Endothelial cell of hepatic sinusoid (primary cell): Measurements from ENCODE around the gene ADAM17.
"Not testable (repeated sequence)": the region's sequence is repeated elsewhere in the genome, so short reads cannot be mapped to it uniquely, and the experiment has no call there.

Experiments used
- in situ Hi-C: cut with HindIII; loops from 2 replicates; pipeline ENCODE4 v1.10.0; 2017; ENCODE audit warnings: low sequenced_read_pairs

Gene ADAM17

DNA sequence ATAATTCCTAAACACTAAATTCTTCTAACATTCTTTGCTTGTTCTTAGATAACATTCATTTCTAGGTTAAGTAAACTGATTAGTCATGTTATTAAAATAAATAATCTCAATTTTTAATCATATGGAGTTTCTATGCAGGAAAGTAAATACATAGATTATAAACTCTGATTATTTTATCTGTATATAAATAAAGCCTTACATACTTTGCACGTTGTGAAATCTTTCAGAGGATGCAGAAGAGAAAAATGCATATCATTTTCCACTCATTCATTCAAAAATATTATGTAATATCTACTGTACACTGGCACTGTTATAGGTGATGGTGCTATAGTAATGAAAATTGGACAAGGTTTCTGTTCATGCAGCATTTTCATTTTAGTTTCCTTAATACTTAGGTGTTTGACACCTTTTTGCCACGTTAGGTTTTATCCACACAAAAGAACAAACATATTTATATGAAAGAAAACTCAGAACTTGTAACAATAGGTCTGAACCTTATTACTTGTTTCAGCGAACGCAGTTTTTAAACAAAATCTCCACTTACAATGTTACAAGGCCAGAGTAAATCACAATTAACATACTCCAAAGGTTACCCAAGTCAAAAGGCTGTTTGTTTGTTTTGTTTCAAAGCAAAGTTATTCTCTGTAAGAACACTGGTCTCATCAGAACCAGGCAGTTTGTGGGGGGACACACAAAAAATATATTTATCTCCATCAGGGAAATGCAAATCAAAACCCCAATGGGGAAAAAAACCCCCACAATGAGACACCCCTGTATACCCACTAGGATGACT lies 27.4 kb downstream of the ADAM17 start:
- in situ Hi-C loops: no loop called here

- in situ Hi-C loops: no loop called here
Measured at GRCh38 chr2:9525266-9525665, 30.4 kb downstream of the ADAM17 start.

DNA sequence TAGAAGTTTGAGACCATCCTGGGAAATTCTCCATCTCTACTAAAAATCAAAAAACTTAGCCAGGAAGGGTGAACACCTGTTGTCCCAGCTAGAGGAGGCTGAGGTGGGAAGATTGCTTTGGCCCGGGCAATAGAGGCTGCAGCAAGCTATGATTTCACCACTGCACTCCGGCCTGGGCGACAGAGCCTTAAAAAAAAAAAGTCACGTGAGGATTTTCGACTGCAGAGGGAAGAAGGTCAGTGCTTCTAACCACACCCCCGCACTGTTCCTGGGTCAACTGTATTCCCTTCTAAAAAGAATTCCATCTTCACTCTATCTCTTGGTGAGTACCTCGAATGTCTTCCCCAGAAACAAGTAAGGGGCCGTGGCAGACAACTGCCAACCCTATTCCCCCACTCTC lies 31.3 kb downstream of the ADAM17 start:
- in situ Hi-C loops: no loop called here

DNA sequence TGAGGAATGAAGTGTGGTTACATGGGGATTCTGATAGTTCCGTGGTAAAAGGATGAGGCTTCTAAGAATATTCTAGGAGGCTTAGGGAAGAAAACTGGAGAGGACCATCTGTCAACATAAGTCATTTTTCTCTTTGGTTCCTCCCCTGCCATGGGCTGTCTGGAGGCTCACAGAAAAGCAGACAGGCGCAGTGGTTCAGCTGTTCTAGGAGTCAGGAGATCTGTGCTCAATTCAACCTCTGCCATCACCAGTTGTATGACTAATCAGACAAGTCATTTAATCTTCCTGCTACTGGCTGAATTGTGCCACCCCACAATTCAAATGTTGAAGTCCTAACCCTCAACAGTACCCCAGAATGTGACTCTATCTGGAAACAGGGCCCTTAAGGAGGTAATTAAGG lies 36.4 kb downstream of the ADAM17 start:
- in situ Hi-C loops: no loop called here

DNA sequence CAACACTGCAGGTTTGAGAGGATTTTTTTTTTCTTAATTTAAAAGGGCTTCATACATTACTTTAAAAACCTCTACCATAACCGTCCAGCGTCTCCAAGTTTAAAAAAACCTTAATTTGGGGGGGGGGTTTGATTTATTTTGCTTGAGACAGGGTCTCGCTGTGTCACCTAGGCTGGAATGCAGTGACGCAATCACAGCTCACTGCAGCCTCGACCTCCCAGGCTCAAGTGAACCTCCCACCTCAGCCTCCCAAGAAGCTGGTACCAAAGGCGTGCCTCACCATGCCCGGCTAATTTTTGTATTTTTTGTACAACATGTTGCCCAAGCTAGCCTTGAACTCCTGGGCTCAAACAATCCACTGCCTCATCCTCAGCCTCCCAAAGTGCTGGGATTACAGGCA lies 36.9 kb downstream of the ADAM17 start:
- in situ Hi-C loops: no loop called here

- in situ Hi-C loops: no loop called here
Measured at GRCh38 chr2:9518163-9518562, 37.5 kb downstream of the ADAM17 start.

DNA sequence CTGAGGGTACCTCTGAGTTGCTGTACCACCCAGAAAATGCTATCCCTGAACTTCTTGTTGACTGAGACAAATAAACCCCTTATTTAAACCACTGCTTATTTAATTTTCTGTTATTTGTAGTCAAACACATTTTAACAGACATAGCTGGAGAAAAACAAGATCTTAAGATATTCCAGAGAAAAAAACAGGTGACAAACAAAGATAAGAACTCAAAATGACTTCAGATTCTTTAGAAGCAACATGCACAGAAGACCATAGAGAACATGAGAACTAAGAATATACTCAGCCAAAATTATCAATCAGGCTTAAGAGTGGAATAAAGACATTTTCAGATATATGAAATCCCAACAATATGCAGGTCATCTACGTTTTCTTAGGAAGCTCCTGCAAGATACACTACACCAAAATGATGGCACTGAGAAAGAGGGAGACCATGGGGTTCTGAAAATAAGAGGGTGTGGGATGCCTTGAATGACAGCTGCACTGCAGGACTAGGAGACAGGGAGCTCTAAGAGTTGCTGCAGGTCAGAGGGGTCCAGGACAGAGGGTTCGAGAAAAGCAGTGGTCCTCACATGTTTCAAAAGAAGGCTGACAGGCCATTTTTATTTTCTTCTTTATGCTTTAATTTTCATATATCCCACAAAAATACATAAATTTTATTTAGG lies 38.4 kb downstream of the ADAM17 start:
- in situ Hi-C loops: no loop called here

- in situ Hi-C loops: not testable (repeated sequence)
Measured at GRCh38 chr2:9513946-9514345, 41.7 kb downstream of the ADAM17 start.

DNA sequence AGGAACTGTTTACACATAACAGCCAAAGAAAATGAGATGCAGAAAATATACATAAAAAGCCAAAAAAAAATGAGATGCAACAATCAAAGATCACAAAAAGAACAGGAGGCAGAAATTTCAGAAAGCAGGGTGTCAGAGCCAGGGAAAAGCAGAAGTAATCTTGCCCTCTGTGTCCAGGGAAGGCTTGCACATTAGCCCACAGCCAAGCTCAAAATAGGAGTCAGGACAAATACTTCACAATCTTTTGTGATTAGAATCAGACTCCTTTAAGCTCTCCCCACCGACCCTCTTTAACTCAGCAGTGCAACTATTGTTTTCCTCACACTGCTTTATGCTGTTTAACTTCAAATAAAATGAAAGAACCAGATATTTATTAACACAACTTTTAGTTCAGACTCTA lies 46.7 kb downstream of the ADAM17 start:
- in situ Hi-C loops: no loop called here

GRCh38 chr2:9498210-9498609 lies 57.4 kb downstream of the ADAM17 start:
- in situ Hi-C loops: no loop called here

GRCh38 chr2:9497017-9497416 lies 58.6 kb downstream of the ADAM17 start:
- in situ Hi-C loops: no loop called here

GRCh38 chr2:9494081-9494480 lies 61.5 kb downstream of the ADAM17 start:
- in situ Hi-C loops: loop anchor here (5.0 kb wide), 1 partner anchor 67 kb away; no protein-coding TSS in a partner anchor

- in situ Hi-C loops: loop anchor here (5.0 kb wide), 1 partner anchor 66 kb away; no protein-coding TSS in a partner anchor
Measured at GRCh38 chr2:9493478-9493877, 62.2 kb downstream of the ADAM17 start.

DNA sequence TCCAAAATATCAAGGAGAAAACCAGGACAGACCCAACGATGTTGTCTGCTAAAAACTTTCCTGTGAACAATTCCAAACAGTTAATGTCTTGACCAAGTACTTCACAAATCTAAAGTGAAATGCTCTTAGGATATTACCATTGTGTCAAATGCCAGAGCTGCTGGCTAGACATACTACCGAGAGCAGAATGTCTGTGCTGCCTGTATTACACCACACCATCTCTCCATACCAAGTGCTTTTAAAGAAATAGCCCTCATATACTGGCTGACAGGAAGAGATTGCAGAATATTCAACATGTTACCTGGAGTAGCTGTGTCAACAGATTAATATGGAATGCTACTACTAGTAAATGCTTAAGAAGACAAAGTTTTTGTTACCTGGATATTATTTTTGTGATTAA lies 62.7 kb downstream of the ADAM17 start:
- in situ Hi-C loops: loop anchor here (5.0 kb wide), 1 partner anchor 66 kb away; no protein-coding TSS in a partner anchor

DNA sequence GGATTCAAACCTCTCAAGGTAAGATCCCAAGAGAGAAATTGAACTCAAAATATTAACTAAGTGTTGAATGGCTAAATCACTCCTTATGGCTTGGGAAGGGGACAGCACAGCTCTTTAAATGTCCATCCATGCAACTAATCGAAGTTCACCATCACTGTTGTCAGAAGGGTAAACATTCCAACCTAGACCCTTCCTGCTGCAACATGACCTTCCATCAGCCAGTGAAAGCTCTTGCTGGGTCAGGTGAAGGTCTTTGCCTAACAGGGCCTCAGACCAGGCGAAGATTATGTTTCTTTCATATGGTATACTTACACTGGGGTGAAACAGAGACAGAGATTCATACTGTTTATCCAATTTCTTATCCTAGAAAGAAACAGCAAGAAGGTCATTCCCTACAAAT lies 64.8 kb downstream of the ADAM17 start:
- in situ Hi-C loops: loop anchor here (5.0 kb wide), 1 partner anchor 63 kb away; no protein-coding TSS in a partner anchor

DNA sequence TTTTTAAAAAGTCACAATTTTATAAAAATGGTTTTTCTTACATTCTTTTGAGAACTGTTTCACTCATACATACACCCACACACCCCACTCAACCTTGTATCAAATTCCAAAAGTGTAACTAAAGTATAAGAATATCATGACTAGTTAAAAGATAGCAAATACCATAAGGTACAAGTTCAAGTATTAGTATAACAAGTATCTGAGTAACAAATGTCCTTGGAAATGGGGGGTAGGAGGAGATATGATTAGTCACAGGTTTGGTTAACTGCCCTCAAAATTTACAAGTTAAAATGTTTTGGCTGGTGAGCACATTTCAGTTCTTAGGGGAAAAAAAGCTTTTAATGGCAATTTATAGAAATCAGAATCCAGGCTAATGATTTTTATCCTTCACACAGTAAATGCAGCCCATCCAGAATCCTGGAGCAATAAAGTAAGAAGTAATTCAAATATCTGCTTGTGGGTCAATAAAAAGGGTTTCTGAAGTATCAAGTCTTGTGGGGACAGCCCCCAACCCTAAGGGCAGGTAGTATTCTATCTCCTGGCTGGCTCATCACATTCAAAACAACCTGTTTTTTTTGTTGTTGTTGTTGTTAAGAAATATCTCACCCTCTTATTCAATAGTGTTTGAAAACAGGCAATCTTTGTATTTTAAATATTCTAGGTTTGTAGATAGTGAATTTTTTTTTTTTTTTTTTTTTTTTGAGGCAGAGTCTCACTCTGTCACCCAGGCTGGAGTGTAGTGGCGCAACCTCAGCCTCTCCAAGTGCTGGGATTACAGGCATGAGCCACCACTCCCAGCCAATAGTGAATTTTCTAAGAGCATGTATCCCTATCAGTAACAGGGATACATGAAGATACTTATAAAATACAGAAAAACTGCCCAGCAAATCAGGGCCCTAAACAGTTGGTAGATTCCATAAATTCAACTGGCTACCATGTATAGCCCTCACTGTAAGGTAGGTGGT lies 66.8 kb downstream of the ADAM17 start:
- in situ Hi-C loops: no loop called here

GRCh38 chr2:9484533-9484932 lies 71.1 kb downstream of the ADAM17 start:
- in situ Hi-C loops: no loop called here

DNA sequence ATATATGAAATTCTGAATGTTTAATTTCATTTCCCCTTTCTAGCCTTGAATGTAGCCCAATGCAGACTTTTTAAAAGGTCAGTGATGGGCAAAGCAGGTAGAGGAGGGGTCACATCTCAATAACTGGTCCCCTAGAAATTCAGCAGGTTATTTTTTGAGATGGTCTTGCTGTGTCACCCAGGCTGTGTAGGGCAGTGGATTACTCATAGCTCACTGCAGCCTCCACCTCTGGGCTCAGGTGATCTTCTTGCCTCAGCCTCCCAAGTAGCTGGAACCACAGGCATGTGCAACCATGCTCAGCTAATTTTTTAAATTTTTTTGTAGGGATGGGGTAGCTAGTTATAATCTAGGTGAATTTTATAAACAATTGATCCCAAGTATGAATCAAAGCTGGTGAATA lies 72.5 kb downstream of the ADAM17 start:
- in situ Hi-C loops: no loop called here

DNA sequence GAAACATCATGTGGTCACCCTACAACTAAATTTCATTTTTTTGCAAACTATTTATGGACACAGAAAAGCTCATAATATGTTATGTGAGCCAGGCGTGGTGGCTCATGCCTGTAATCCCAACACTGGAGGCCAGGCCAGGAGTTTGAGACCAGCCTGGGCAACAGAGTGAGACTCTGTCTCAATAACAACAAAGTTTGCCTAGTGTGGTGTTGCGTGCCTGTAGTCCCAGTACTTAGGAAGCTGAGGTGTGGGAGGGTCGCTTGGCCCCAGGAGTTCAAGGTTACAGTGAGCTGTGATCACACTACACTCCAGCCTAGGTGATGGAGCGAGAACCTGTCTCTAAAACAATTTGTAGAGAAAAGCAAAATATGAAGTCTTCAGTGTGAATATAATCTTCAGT lies 75.5 kb downstream of the ADAM17 start:
- in situ Hi-C loops: no loop called here

DNA sequence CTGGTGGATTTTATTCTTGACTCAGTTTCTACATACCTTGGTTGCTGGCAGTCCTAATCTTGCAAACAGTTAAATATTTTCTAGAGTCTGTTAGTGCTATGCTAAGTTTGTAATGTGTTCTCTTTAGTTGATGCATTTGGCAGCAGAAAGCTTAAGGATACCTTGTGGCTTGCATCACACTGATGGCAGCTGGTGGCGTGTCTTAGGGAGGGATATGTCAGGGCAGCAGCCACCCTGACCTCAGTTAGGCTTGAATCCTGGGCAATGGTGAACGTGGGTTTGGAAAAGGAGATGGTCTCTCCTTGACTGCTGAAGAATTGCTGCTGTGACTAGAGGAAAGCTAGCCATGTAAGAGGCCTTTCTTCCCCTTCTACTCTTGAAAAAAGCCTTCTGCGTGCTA lies 77.1 kb downstream of the ADAM17 start:
- in situ Hi-C loops: no loop called here

DNA sequence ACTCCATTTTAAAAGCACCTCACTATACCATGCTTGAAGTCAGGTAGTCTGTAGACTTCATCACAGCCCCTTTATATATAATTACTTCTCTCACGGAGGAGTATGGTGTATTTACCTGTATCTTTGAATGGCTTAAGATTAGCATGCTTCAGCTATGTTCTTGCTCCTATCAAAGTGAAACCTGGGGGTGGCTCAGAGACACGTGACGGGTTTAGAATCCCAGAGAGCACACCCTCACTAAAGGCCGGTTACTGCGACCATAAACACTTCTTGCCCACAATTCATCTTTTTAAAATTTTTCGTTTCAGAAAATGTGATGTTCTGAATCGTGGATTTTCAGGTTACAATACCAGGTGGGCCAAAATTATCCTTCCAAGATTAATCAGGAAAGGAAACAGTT lies 77.7 kb downstream of the ADAM17 start:
- in situ Hi-C loops: no loop called here
